Skeletal muscle tissue (tissue), 4 donors: ENCODE data around the gene CFDP1. TPM values are rescaled to one million over a fixed set of nuclear protein-coding genes. Genes with fewer than 3 reads are reported as not detected.
"Not testable (repeated sequence)": the region's sequence is repeated elsewhere in the genome, so short reads cannot be mapped to it uniquely, and the experiment has no call there.

Experiments
- H3K27ac ChIP-seq: one replicate; pipeline ENCODE4 v1.7.0; 2013; ENCODE audit warnings: mild to moderate bottlenecking, low read depth, low read length, inconsistent platforms
- H3K27me3 ChIP-seq, 3 donors: one replicate each; pipeline ENCODE4 v1.7.0; 2013; ENCODE audit warnings: low read length in 3 of 3; ENCODE audit not compliant: control insufficient read depth in 3 of 3, insufficient read depth in 3 of 3
- H3K36me3 ChIP-seq, 3 donors: one replicate each; pipeline ENCODE4 v1.7.0; 2013; ENCODE audit warnings: low read length in 3 of 3; ENCODE audit not compliant: control insufficient read depth in 3 of 3, insufficient read depth in 3 of 3
- H3K4me1 ChIP-seq, 3 donors: one replicate each; pipeline ENCODE4 v1.7.0; 2013; ENCODE audit warnings: low read length in 3 of 3, mild to moderate bottlenecking in 3 of 3; ENCODE audit not compliant: control insufficient read depth in 3 of 3, insufficient read depth in 3 of 3
- H3K4me3 ChIP-seq, 3 donors: one replicate each; pipeline ENCODE4 v1.7.0; 2013; ENCODE audit warnings: low read length in 3 of 3
- H3K9ac ChIP-seq, 3 donors: one replicate each; pipeline ENCODE4 v1.7.0; 2013; ENCODE audit warnings: low read length in 3 of 3, mild to moderate bottlenecking in 3 of 3, moderate library complexity in 2 of 3, low read depth in 1 of 3
- H3K9me3 ChIP-seq, 3 donors: one replicate each; pipeline ENCODE4 v1.7.0; 2013; ENCODE audit warnings: low read length in 3 of 3; ENCODE audit not compliant: control insufficient read depth in 3 of 3
- total RNA-seq: library from RNA; depleted of rRNA; stranded (reverse); fragments of >200 nt; gene quantifications from one replicate; pipeline ENCODE4 v1.2.3, GENCODE V29; 2014
- donor health status: Osteomylitis.

CFDP1 gene
- total RNA-seq, 1 donor from 2014 or later = 49.6 TPM

- Histone ChIP-seq H3K9ac (no peak overlapping the region), H3K4me1 (peaks cover 2 to 6% (median 4%) of the 10 kb centered on the region in 3 donors), H3K4me3 (no peak overlapping the region), H3K36me3 (no peaks in the 10 kb centered on the region), H3K27me3 (no peaks in the 10 kb centered on the region), H3K27ac (no peak overlapping the region), H3K9me3 (no peaks in the 10 kb centered on the region)
These were observed 25.1 kb upstream of the CFDP1 start for GRCh38 chr16:75458439-75458838.

GRCh38 chr16:75458029-75458428, 24.7 kb upstream of the CFDP1 start:
- no peaks in the 10 kb centered on the region for H3K36me3 ChIP-seq
- no peak overlapping the region for H3K4me3 ChIP-seq
- no peak overlapping the region for H3K9ac ChIP-seq
- no peaks in the 10 kb centered on the region for H3K27me3 ChIP-seq
- no peaks in the 10 kb centered on the region for H3K9me3 ChIP-seq
- peaks cover 0 to 4% (median 0%) of the 10 kb centered on the region in 3 donors for H3K4me1 ChIP-seq
- no peak overlapping the region for H3K27ac ChIP-seq

- Histone ChIP-seq H3K9ac (no peak overlapping the region), H3K9me3 (no peaks in the 10 kb centered on the region), H3K27ac (no peak overlapping the region), H3K4me3 (no peak overlapping the region), H3K4me1 (peaks cover 0 to 2% (median 0%) of the 10 kb centered on the region in 3 donors), H3K27me3 (no peaks in the 10 kb centered on the region), H3K36me3 (no peaks in the 10 kb centered on the region)
These were observed 24.2 kb upstream of the CFDP1 start for GRCh38 chr16:75457485-75458021.

GRCh38 chr16:75456971-75457370, 23.7 kb upstream of the CFDP1 start:
- Histone ChIP-seq H3K27ac (no peak overlapping the region), H3K4me1 (peaks cover 0 to 2% (median 0%) of the 10 kb centered on the region in 3 donors), H3K9me3 (no peaks in the 10 kb centered on the region), H3K27me3 (no peaks in the 10 kb centered on the region), H3K9ac (no peak overlapping the region), H3K36me3 (no peaks in the 10 kb centered on the region), H3K4me3 (no peak overlapping the region)

- H3K36me3 ChIP-seq, H3K27ac ChIP-seq, H3K9me3 ChIP-seq, H3K4me3 ChIP-seq, H3K9ac ChIP-seq, H3K27me3 ChIP-seq, H3K4me1 ChIP-seq: not testable (repeated sequence)
These were observed 23.2 kb upstream of the CFDP1 start for GRCh38 chr16:75456486-75456885.

GRCh38 chr16:75455677-75456076, 22.4 kb upstream of the CFDP1 start:
- no peak overlapping the region for H3K9ac ChIP-seq
- H3K27me3 ChIP-seq = no peaks in the 10 kb centered on the region
- no peak overlapping the region for H3K27ac ChIP-seq
- peaks cover 0 to 2% (median 0%) of the 10 kb centered on the region in 3 donors for H3K4me1 ChIP-seq
- no peak overlapping the region for H3K4me3 ChIP-seq
- H3K36me3 ChIP-seq = peaks cover 2 to 3% (median 3%) of the 10 kb centered on the region in 3 donors
- H3K9me3 ChIP-seq = no peaks in the 10 kb centered on the region

GRCh38 chr16:75452464-75453190, 19.3 kb upstream of the CFDP1 start:
- no peak overlapping the region for H3K27ac ChIP-seq
- H3K4me1 ChIP-seq = no peaks in the 10 kb centered on the region

GRCh38 chr16:75446416-75446815, 13.1 kb upstream of the CFDP1 start:
- Histone ChIP-seq H3K4me3 (no peak overlapping the region), H3K27ac (no peak overlapping the region), H3K4me1 (no peaks in the 10 kb centered on the region), H3K9me3 (no peaks in the 10 kb centered on the region), H3K27me3 (no peaks in the 10 kb centered on the region), H3K9ac (no peak overlapping the region), H3K36me3 (peaks cover 3 to 12% (median 6%) of the 10 kb centered on the region in 3 donors)

More at GRCh38 chr16:75452464-75453190, 19.3 kb upstream of the CFDP1 start:
- Histone ChIP-seq H3K9ac (no peak overlapping the region), H3K36me3 (peaks cover 3 to 8% (median 6%) of the 10 kb centered on the region in 3 donors), H3K9me3 (no peaks in the 10 kb centered on the region), H3K27me3 (no peaks in the 10 kb centered on the region), H3K4me3 (no peak overlapping the region)

GRCh38 chr16:75445298-75445697, 12.0 kb upstream of the CFDP1 start:
- Histone ChIP-seq H3K4me3 (no peak overlapping the region), H3K27me3 (no peaks in the 10 kb centered on the region), H3K36me3 (peaks cover 0 to 7% (median 4%) of the 10 kb centered on the region in 3 donors)

GRCh38 chr16:75443298-75443697, 10.0 kb upstream of the CFDP1 start:
- no peak overlapping the region for H3K27ac ChIP-seq
- no peaks in the 10 kb centered on the region for H3K9me3 ChIP-seq
- H3K9ac ChIP-seq = no peak overlapping the region
- H3K36me3 ChIP-seq = peaks cover 0 to 4% (median 0%) of the 10 kb centered on the region in 3 donors
- no peaks in the 10 kb centered on the region for H3K4me1 ChIP-seq
- H3K4me3 ChIP-seq = no peak overlapping the region
- no peaks in the 10 kb centered on the region for H3K27me3 ChIP-seq

More at GRCh38 chr16:75445298-75445697, 12.0 kb upstream of the CFDP1 start:
- H3K4me1 ChIP-seq = no peaks in the 10 kb centered on the region
- H3K9ac ChIP-seq = no peak overlapping the region
- H3K27ac ChIP-seq = no peak overlapping the region
- no peaks in the 10 kb centered on the region for H3K9me3 ChIP-seq
